GM18507 (cell line): ENCODE data around the gene ENTR1.

Experiments used
- DNase-seq: peaks from one replicate; pipeline ENCODE4 v3.0.0; 2011; ENCODE audit warnings: low read depth; ENCODE audit not compliant: insufficient read length; ENCODE audit errors: extremely low spot score
- FAIRE-seq: peaks from 2 replicates; lab custom pipeline; 2011; peaks lifted over from hg19 to GRCh38; lab: Jason Lieb, UNC

ENTR1 gene

GRCh38 chr9:136401173-136401922, 9.1 kb downstream of the ENTR1 start:
- no peak for DNase-seq

DNA sequence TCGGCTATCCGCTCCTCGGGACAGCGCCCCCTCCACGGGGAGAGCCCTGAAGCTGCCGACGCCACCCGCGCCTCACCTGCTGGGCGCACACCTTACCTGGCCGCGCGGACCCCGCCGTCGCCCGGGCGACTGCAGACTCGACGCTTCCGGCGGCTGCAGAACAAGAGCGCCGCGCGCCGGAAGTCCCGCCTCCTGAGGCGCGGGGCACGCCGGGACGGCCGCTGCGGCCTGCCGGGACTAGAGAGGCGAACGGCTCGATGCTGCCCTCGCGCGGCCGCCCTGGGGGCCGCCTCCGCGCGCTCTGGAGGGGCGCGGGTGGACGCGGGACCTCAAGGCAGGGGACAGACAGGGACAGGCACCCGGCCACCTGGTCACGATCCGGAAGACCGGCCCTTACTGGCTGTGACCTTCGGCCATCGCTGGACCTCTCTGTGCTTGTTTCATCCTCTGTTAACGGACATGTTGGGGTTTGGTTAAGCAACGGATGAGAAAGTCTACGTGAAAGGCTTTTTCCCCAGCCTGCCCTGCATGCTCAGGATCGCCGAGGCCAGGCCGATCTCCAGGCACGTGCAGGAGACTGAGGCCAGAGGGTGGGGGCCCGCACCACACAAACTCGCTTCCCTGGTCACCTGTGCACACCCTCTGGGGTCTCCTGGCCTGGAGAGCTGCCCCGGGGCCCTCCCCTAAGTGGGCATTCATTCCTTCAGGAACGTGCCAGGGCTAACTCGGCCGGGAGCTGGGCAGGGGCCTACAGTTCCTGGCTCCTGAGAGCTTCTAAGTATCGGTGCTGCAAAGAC, 10.2 kb downstream of the ENTR1 start, which contains the start of gene SNAPC4:
Gene SNAPC4 (minus strand): TSS at position 133 of the 797 bp plus-strand sequence. CDS start 1,742 bp downstream, outside the sequence.
- DNase-seq (peak; percentile 92), FAIRE-seq (peak; percentile 89)

More at GRCh38 chr9:136401173-136401922, 9.1 kb downstream of the ENTR1 start:
- FAIRE-seq, result no peak

DNA sequence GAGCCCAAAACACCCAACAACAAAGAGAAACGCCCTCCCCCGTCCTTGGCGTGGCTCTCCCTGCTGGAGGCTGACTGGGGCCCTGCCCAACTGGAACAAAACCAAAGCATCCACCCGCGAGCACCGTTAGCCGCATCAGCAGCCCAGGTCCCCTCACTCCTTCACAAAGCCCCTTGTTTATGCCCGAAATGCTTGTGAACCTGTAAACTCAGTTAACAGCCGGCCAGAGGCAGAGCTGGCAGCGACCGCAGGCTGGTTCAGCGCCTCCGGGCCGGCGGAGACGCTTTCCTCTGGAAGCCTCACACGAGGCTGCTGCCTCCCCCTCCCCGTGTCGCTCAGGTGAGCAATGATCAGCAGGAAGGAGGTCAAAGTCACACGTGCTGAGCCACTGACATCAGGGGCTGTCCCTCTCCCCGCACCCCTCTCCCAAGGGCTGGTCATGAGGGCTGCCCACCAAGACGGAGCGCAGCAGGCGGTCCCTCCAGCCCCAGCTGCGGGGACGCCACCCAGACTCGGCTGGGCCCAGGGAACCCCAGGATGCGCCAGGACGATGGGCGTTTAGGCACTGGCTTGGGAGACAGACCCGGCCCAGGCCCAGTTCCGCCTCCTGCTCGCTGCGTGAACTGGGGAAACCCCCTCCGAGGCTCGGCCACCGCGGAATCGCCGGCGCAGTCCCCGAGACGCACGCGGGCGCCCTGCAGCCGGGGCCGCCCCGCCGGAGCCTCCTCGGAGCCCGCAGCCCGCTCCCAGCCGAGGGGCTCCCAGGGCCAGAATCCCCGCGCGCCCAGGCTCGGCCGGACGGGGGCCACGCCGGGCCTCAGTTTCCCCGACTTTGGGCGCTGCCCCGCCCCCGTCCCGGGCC, 11.0 kb downstream of the ENTR1 start:
- peak; percentile 26 for FAIRE-seq
- no peak for DNase-seq

GRCh38 chr9:136398286-136398685, 12.1 kb downstream of the ENTR1 start:
- FAIRE-seq (no peak), DNase-seq (no peak)

GRCh38 chr9:136397643-136398042, 12.8 kb downstream of the ENTR1 start:
- DNase-seq (no peak), FAIRE-seq (no peak)

GRCh38 chr9:136396219-136396515, 14.2 kb downstream of the ENTR1 start:
- DNase-seq (no peak), FAIRE-seq (no peak)

GRCh38 chr9:136395345-136396218, 14.8 kb downstream of the ENTR1 start:
- no peak for FAIRE-seq

DNA sequence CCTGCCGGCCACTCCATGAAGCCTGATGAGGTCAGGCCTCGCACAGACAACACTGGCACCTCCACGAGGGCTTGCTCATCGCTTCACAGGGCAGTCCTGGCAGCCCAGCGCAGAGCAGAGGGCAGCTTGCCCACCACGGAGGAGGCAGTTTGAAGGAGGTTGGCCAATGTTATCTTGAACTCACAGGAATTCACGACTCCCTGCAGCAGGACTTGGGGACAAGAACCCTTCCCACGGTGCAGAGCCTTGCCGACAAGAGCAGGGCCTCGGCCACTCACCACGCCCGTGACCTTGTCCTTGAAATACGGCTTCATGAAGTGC, 15.4 kb downstream of the ENTR1 start:
- DNase-seq (no peak), FAIRE-seq (no peak)

More at GRCh38 chr9:136395345-136396218, 14.8 kb downstream of the ENTR1 start:
- DNase-seq, result no peak

- no peak for DNase-seq
- FAIRE-seq, result no peak
These were observed 15.9 kb downstream of the ENTR1 start for GRCh38 chr9:136394312-136395019.

- FAIRE-seq, result no peak
- DNase-seq, result no peak
These were observed 16.9 kb downstream of the ENTR1 start for GRCh38 chr9:136393531-136393930.

GRCh38 chr9:136392538-136393449, 17.6 kb downstream of the ENTR1 start:
- DNase-seq (no peak), FAIRE-seq (no peak)

GRCh38 chr9:136391737-136392537, 18.5 kb downstream of the ENTR1 start:
- DNase-seq (no peak), FAIRE-seq (no peak)

GRCh38 chr9:136389396-136389795, 21.0 kb downstream of the ENTR1 start:
- DNase-seq (no peak), FAIRE-seq (no peak)

DNA sequence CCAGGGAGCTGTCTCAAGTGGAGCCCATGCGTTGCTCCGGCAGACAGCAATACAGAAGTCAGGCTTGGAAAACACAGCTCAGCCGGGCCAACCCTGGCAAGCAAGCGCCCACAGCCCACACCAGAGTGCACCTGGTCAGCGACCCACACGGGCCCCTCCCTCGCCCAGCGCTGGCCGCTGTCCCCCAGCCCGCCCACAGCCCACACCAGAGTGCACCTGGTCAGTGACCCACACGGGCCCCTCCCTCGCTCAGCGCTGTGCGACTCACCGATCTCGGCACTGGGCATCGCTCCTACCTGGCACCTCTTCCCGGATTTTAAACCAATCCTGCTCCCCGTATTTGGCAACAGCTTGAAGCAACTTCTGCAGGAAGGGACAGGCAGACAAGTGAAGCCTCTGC, 23.2 kb downstream of the ENTR1 start:
- no peak for DNase-seq
- no peak for FAIRE-seq

GRCh38 chr9:136386018-136386417, 24.4 kb downstream of the ENTR1 start:
- FAIRE-seq (no peak), DNase-seq (no peak)

DNA sequence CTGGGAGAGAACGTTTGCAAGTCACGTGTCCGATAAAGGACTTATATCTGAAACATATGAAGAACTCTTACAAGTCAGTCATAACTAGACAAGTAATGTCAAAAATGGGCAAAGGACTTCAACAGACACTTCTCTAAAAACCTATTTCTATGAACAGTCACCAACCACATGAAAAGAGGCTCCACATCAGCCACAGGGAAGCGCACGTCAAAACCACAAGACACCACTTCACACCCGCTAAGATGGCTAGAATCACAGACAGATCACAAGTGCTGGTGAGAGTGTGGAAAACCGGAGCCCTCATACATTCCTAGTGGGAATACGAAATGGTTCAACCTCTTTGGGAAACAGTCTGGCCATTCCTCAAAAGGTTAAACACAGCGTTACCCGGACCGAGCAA, 25.4 kb downstream of the ENTR1 start:
- no peak for FAIRE-seq
- no peak for DNase-seq

GRCh38 chr9:136383436-136383835, 27.0 kb downstream of the ENTR1 start:
- FAIRE-seq (no peak), DNase-seq (no peak)
